ENCODE results near the gene CFAP47. TPM values are rescaled to one million over a fixed set of nuclear protein-coding genes. Genes with fewer than 3 reads are reported as not detected.
"Not testable (repeated sequence)": the region's sequence is repeated elsewhere in the genome, so short reads cannot be mapped to it uniquely, and the experiment has no call there.

CFAP47 gene, protein sequence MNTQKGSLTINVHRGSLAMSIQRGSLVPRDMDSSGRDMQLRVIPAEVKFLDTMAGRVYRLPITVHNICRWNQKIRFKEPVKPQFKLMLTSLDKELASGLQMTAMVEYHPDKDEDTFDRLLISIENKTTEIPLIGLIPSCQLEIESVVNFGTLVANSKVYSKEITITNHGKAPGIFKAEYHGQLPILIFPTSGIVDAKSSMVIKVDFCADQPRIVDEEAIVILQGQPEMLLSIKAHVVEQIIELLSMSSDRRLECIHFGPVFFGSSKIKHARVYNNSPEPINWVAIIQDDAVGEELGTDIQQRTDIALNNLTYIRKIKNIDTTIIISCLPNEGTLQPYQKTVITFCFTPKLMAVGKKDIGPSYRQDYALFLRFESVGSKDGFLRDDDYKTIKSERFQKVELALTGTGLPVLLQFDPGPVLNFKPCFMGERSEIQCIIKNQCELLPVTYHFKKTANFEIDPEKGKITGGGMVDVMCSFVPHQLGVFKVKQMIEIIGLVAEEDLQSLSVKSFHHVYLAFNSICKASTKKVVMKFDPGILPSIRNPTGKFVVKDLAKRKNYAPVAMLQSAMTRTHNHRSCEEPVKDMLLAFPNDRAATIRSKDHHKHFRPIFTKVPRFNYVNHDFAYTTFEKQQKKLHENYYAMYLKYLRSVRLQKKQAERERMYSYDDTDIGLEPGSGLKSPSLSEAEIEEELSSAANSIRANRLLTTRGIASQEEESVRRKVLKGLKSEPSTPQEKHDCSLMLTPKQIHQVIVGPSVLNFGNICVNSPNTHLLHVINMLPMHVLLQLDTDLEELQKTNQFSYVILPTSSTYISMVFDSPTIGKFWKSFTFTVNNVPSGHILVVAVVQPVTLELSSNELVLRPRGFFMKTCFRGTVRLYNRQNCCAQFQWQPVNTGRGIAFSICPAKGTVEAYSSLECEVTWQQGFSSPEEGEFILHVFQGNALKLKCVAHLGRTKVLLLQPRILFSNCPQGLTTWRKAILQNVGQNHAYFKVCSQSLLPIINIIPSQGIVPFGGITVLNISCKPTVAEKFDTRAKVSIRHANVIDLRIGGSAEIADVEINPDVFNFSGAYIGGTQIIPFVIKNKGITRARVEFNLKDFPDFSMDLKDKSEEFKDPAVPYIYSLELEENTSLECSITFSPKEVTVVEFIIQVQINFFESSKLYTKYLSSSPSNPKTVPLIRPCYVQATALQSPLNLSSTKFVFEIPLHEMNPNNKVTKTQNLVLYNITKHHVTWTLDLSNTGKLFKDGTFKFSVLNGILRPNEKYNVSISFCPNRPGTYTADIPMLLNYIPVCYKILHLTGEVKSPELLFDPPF (N-terminal part only)
- under 1 TPM in 1 of 4 donors, not detected in 3; 0.09 TPM for total RNA-seq

- DNase-seq (ENCODE audit: low spot score) = no peak
- no peak for ATAC-seq (ENCODE audit: low FRiP score)
- TF ChIP-seq CTCF (IDR thresholded peaks at IDR 0.05) = no peak
These were observed at the start of gene CFAP47 for GRCh38 chrX:35919536-35920309. Gene CFAP47, plus strand, starts transcription at chrX:35919734. Its CDS starts 66 bp downstream, at chrX:35919800.

DNA sequence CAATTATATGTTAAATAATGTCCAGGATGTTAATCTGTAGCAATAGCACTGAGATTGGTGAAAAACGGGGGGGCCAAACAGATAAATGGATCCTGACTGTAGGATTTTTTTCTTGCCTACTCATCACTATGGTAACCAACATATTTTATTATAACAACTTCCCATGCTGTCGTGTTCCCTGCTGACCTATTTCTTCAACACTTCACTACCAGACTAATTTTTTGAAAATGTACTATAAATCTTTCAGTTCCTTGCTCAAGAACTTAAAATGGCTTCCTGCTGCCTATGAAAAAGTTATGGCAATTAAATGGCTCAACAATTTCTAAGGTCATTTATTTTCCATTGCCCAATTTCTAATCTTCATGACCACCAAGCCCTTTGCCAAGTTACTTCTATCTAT is 38.9 kb upstream of the CFAP47 start:
- TF ChIP-seq CTCF (IDR thresholded peaks at IDR 0.05) = no peak
- DNase-seq (ENCODE audit: low spot score) (no peak), ATAC-seq (ENCODE audit: low FRiP score) (no peak)

GRCh38 chrX:35886135-35886534 is 33.4 kb upstream of the CFAP47 start:
- no peak for DNase-seq (ENCODE audit: low spot score)
- no peak for TF ChIP-seq CTCF (IDR thresholded peaks at IDR 0.05)
- ATAC-seq (ENCODE audit: low FRiP score) = no peak

DNA sequence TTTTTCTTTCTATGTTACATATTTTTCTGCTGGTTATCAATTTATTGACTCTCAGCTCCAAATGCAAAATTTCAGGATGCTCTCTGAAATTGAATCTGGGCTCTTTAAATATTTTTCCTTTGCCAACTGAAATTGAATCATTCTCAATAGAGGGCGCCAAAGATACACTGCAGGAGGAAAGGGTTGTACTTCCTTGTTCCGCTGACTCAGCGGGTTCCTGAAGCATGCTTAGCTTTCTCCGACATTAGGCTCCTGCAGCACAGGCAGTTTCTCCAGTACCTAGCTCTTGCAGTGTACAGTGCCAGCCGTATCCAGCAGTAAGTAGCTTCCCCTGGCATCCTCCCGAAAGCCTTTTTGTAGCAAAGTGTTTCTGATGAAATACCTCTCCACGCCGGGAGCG is 28.8 kb upstream of the CFAP47 start:
- no peak for TF ChIP-seq CTCF (IDR thresholded peaks at IDR 0.05)
- DNase-seq (ENCODE audit: low spot score) (no peak), ATAC-seq (ENCODE audit: low FRiP score) (no peak)

GRCh38 chrX:35986816-35987215 is 67.3 kb downstream of the CFAP47 start:
- not testable (repeated sequence) for DNase-seq (ENCODE audit: low spot score); ATAC-seq (ENCODE audit: low FRiP score)

DNA sequence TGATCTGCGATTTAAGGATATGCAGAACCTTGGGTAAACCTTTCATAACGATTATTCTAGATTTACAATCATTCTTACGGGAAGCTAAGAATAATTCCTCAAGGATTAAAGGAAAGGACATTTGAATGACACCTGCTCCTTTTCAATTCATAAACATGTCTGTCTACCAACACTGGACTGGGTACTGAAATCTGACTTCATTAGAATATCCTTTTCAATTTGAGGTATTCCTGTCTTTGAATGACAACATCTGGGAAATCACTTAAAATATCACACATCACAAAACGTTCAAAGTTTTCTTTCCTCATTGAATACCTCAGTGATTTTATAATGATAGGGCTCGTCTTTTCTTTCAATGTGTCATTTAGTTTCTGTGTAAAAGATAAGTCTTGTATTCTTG is 87.7 kb downstream of the CFAP47 start:
- no peak for ATAC-seq (ENCODE audit: low FRiP score)
- no peak for DNase-seq (ENCODE audit: low spot score)
- no peak for TF ChIP-seq CTCF (IDR thresholded peaks at IDR 0.05)
